ENCODE data around the gene TEP1.
A peak's percentile ranks its signal among the peaks of the same experiment; 100 is the strongest.

TEP1 gene

DNA sequence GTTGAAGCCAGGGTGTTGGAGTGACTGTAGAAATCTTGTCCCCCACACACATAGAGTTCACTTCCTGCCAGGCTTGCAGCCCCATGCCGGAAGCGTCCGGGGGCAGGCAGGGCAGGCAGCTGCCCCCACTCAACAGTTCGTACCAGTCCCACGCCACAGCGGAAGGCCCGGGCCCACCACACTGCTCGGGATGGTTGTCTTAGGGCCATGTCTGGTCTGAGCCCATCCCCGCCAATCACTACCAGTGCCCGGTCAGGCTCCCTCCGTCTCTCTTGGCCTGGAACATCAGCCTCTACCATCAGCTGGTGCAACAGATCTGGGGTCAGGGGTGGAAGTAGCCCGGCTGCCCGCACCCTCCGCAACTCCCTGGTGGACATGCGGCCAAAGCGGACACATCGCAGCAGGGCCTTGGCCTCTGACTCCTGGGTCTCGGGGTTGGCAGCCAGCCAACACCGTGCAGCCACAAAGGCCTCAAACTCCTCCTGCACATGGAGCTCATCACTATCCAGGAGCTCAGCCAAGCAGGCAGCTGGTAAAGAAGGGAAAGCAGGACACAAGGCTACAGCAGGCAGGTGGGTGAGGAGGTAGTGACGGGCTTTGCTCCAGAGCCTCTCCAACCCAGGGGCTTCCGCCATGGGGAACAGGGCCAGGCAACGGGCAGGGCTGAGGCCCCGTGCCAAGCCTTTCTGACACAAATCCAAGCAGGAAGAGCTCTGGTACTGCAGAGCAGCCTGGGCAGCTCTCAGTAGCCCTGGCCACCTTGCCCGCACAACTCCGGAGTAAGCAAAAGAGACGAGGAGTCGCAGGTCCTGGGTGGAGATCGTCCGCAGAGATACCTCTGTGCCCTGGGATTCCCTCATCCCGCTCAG, 16.7 kb upstream of the TEP1 start:
- DNase-seq, result peak; percentile 9

DNA sequence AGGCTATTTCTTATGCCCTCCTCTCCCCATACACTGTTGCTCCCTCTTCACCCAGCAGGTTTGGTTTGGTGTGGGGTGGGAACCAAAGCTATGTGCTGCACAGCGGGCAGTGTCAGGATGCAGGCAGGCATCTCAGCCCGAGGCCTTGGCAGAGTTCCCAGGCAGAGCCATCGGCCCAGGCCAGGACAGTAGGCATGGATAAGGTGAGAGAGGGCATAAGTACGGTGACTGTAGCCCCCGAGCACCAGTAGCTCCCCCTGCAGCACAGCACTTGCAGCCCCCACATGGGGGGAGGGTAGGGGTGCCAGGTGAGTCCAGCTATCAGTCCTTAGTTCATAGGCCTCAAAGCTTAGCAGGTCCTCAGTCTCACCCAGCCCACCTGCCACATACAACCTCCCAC, 15.5 kb upstream of the TEP1 start:
- no peak for DNase-seq

DNA sequence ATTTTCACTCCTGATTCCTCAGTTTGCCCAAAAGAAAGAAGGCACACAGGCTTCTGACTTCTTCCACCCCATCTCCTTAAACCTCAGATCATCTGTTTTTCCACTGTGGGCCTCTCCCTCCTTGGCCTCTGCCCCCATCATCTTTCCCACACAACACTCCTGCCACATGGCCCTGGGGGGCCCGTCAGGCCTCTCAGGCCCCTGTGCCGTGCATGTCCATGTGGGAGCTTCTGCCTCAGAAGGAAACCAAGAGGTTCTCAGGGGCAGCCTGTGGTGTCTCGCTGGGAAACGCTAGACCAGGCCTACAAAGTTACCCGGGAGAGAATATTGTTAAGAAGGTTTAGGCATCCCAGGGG, 14.7 kb upstream of the TEP1 start:
- DNase-seq, result no peak

DNA sequence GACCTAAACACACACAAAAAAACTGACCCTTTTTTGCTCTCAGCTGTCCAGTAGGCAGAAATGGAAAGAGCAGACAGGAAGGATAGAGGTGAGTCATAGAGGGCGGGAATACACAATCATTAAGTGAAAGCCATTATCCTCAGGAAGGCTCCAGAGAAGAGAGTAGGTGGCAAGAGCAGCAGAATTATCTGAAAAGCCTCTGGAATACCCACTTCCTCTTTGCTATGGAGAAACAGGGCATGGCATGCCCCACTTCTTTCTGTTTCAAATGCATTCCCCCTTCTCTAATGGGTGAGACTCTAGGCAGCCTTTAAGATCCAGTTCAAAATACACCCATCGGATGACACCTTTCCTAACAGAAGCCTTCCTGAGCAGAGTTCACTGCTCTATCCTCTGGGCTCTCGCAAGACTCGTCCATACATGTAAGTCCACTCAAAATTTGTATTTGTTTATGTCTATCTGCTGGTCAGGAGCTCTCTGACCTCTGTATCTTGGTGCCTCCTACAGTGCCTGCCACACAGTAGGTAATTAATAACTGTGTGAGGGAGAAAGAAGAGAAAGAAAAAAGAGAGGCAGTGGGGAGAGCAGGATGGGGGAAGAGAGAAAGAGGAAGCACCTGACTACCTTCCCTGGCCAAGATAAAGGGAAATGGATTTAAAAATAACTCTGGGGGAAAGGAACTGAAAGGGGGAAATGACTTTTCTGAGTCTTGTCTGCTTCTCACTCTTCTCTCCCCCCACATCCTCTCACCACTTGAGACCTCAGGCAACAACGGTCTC, 14.1 kb upstream of the TEP1 start:
- peak; percentile 62 for DNase-seq

DNA sequence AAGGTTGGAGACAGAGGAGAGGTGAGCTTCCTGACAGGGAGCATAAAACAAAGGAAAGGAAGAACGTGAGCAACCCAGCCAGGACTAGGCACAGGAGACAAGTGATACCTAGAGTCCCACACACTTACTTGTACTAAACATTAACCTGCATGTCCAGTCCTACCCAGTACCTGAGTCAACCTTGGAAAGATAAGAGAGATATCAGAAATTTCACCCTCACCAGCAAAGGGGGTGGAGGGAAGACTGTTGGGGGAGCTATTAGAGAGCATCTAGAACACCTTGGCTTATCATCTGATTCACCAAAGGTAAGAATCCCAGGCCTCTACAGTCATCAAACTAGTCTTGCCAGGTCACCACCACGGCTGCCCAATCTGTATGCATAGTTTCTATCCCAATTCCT, 11.6 kb upstream of the TEP1 start:
- DNase-seq, result no peak

GRCh38 chr14:20422886-20423285, 9.6 kb upstream of the TEP1 start:
- no peak for DNase-seq

DNA sequence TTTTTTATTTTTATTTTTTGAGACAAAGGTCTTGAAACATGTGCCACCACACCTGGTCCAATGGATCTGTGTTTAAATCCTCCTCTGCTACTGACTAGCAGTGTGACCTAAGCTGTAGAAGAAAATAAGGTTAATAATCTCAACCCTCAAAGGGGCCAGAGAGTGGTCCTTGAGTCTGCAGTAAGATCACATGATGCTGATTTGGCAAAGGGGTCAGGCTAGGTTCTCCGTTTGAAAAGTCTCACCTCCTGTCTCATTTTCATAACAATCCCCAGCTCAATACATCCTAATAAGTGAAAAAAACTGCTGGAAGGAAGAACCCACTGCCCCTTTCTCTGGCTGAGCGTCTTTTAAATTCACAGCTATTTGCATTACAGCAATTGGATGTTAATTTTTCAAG, 8.0 kb upstream of the TEP1 start:
- DNase-seq, result no peak

GRCh38 chr14:20419419-20419818, 6.1 kb upstream of the TEP1 start:
- DNase-seq, result no peak

DNA sequence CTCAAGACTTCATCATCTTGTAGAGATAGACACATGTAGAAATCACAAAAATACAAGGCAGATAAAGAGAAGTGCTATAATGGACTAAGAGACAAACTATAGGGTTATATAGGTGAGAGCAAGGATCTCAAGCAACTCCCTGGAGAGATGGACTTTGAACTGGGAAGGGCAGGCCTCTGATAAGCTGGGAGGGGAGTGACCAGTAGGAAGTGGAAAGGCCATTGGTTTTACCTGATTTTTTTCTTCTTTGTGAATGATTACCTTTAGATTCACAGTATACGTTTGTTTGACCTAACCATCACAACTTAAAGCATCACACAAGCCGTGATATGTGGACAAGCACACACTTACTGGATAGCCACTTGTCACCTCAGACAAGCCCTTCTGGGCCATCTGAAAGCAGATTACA, 5.2 kb upstream of the TEP1 start:
- no peak for DNase-seq

- DNase-seq, result peak; percentile 54
These were observed 4.2 kb upstream of the TEP1 start for GRCh38 chr14:20417250-20418186.

GRCh38 chr14:20416223-20416622, 2.9 kb upstream of the TEP1 start:
- no peak for DNase-seq

GRCh38 chr14:20415782-20416206, 2.5 kb upstream of the TEP1 start:
- peak; percentile 35 for DNase-seq

GRCh38 chr14:20413744-20414082, 412 bp upstream of the TEP1 start:
- DNase-seq, result no peak

DNA sequence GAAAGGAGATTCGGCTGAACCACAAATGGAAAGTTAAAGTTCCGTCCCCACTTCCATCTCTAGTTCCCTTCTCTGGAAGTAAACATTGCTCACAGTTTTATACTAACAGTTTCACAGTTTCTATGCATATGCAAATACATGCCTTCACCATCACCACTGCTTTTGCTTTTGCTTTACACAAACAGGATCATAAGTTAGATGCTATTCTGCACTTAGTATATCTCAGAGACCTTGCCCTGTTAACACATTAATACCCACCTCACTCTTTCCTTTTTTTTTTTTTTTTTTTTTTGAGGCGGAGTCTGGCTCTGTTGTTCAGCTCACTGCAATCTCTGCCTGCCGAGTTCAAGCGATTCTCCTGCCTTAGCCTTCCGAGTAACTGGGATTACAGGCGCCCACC, 890 bp downstream of the TEP1 start:
- no peak for DNase-seq

DNA sequence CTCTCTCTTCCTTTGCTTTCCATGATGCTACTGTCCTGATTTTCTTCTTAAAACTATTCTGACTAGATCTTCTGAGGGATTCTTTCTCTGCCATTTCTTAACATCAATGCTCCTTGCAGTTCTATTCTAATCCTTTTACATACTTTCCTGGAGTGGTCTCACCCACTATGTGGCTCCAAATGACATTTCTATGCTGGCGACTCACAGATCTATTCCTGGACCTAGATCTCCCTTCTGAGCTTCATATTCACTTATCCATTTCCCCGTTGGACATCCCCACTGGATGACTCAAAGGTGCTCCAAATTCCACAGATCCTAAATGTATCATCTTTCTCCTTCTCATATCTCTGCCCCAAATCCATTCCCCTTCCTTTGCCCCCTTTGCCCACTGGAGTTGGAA, 4.1 kb downstream of the TEP1 start:
- DNase-seq, result no peak

DNA sequence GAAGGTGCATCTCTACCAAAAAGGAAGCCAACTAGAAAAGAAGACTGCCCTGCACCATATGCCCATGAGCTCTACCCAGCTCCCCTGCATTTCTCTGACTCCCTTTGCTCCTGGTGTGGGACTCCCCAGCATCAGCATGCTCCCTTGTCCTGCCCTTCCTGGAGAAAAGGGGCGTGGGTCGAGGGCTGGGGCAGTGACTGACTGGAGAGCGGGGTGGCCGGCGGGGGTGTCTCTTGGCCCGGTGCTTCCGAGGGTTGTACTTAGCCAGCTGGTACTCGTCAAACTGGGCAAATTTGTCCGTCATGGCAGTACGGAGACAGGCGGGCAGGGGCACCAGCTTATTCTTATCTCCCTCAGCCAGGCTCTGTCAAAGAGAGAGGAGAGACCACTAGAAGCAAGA, 9.8 kb downstream of the TEP1 start:
- no peak for DNase-seq

- no peak for DNase-seq
These were observed 12.2 kb downstream of the TEP1 start for GRCh38 chr14:20400965-20401593.

DNA sequence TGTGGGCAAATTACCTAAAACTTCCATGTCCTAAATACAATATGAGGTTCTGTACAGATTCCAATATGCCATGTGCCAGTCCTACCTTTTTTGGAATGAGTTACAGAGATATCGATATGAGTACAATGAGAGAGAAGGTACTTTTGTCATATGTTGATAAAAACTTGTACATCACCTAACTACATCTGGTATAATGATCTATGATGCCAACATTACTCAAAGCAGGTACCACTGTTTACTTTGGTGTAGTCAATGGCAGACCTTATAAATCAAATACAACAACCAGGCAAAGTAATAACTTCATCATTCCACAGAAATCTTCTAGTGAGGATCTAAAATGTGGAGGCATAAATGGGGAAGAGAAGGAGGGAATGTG, 12.7 kb downstream of the TEP1 start:
- DNase-seq, result no peak

- no peak for DNase-seq
These were observed 15.8 kb downstream of the TEP1 start for GRCh38 chr14:20397511-20397910.

GRCh38 chr14:20391505-20391904, 21.8 kb downstream of the TEP1 start:
- DNase-seq, result no peak

- DNase-seq, result no peak
These were observed 25.1 kb downstream of the TEP1 start for GRCh38 chr14:20388159-20388558.

DNA sequence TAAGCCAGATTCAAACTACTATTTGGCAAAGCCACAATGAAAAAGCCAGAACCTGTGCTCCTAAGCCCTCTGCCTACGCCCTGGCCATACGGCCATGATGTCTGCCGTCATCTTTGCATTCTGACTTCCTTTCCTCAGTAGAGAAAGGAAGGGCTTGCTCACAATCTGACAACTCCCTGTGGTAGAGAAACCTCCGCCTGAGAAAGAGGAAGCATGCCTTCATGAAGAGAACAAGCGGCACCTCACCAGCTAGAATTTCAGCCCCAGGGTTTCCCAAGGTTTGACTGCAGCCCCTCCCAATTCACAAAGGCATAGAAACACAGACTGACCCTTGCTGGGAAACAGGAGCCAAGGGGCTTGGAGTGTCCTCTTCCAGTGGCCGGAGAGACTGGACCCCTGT, 25.7 kb downstream of the TEP1 start:
- DNase-seq, result no peak

GRCh38 chr14:20386276-20386855, 26.9 kb downstream of the TEP1 start:
- DNase-seq, result no peak
